GM10266 (cell line): ENCODE data around the gene DIDO1.
A peak's percentile ranks its signal among the peaks of the same experiment; 100 is the strongest.

Experiments used
- DNase-seq: peaks from one replicate; pipeline ENCODE4 v3.0.0; 2012; ENCODE audit errors: extremely low spot score
- CTCF ChIP-seq: IDR thresholded peaks from 2 replicates; pipeline ENCODE4 v1.5.1; 2012; ENCODE audit warnings: mild to moderate bottlenecking, low read depth; ENCODE audit not compliant: control insufficient read depth, insufficient read depth; ENCODE audit errors: missing control alignments

Gene DIDO1

DNA sequence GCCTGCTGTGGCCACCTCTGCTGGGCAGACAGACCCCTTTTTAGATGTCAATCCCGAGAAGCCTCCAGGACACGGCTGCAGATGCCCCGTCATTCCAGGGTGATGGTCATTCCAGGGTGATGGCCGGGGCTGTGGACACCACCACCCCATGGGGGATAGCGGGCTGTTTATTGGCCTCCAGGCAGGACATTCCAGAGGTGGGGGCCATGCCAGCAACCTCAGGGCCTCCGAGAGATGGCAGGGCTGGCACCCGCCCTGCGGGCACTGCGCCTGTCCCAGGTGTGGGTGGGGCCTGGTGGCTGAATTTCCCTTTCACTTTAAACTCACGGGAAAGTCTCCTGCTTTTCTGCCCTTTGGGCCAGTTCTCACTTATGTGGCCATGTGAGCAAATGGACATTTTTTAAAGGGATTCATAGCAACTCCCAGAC lies 94.9 kb downstream of the DIDO1 start:
- DNase-seq: no peak
- TF ChIP-seq CTCF: no peak

- no peak for TF ChIP-seq CTCF
- no peak for DNase-seq
Observed at GRCh38 chr20:62830821-62831220, 95.5 kb downstream of the DIDO1 start.

DNA sequence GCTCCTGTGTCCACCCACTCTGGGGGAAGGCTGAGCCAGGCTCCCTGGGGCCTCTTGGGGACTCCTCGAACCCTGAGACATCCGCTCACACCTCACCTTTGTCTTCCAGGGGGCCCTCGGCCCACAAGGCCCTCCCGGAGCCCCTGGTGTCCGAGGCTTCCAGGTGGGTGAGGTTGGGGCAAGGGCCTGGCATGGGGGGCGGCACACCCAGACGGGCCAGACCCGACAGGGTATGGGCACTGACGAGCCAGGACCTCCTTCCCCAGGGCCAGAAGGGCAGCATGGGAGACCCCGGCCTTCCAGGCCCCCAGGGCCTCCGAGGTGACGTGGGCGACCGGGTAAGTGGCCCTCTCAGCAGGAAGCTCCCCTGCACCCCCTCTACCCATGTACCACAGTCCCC lies 96.1 kb downstream of the DIDO1 start:
- TF ChIP-seq CTCF: no peak

DNA sequence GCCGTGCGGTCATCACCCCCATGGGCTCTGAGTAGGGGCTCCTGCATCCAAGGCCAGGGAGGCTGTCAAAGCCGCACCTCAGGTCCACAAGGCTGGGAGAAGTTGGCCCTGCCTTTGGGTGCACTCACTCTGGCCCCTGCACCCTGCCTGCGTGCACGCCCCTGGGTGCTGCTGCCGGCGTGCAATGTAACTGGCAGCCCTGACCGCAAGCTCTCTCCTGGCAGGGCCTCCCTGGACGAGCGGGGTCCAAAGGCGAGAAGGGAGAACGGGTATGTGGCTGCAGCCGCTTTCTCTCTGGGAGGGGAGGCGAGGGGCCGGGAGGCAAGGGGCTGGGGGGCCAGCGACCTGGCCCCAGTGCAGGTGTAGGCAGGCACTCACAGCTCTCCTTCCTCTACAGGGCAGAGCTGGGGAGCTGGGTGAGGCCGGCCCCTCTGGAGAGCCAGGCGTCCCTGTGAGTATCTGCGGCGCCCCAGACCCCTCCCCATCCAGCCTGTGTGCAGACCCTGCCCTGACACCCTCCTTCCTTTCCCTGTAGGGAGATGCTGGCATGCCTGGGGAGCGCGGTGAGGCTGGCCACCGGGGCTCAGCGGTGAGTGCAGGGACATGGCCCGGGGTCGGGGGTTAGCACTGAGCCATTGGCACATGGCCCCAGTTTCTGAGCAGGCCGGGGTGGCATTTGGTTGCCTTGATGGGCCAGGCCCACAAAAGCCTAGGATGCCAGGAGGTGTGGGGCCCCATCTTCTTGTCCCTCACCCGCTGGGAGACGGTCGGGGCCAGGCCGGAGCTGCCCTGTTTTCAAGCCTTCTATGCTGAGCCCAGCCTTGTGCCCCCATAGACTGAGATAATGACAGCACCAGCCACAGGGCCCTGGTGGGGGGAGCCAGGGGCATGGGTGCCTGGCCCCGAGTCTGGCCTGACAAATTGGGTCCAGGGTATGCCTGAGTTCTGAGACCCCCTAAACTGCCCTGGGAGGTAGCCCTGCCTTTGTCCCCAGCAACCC lies 96.8 kb downstream of the DIDO1 start:
- no peak for TF ChIP-seq CTCF
- no peak for DNase-seq

More for the DNA sequence above, 96.1 kb downstream of the DIDO1 start:
- no peak for DNase-seq

DNA sequence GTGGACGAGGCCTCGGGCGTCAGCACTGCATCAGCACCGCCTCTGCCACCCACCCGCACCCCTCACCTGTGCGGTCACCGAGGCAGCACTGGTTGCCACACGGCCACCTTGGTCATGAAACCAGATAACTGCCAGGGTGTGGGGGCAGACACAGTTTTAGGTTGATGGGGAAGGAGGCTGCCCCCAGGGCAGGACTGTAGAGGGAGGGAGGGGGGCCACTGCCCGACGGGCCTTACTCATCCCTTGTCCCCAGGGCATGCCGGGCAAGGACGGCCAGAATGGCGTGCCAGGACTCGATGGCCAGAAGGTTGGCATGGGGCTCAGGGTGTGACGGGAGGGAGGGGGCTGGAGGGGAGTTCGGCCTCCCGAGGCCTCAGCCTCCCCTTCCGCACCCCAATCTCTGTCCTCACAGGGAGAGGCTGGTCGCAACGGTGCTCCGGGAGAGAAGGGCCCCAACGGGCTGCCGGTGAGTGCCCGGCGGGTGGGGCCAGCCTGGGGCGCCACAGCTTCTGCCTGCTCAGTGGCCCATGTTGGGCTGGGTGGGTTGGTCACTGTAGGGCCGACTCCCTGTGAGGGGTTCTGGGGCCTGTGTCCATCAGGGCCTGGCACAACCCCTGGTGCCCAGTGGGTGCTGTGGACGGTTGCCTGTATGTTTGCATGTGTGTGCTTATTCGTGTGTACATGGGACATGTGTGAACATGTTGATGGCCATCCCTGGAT lies 97.6 kb downstream of the DIDO1 start:
- no peak for DNase-seq
- TF ChIP-seq CTCF: no peak

GRCh38 chr20:62828051-62828450 lies 98.3 kb downstream of the DIDO1 start:
- DNase-seq: peak; percentile 16
- no peak for TF ChIP-seq CTCF
